DND-41 (cell line): ENCODE results near the gene WDPCP.
"Not testable (repeated sequence)": the region's sequence is repeated elsewhere in the genome, so short reads cannot be mapped to it uniquely, and the experiment has no call there.

Experiments
- ATAC-seq: fragments of 200-7000 bp; cut with Tn5 transposase; 3 replicates; pipeline ENCODE4 v1.9.1; 2021; ENCODE audit warnings: low read depth; ENCODE audit not compliant: insufficient read depth
- DNase-seq: peaks from one replicate; pipeline ENCODE4 v3.0.0-alpha.2; 2020
- H2AFZ ChIP-seq: 2 replicates; pipeline ENCODE4 v1.6.0; 2012; ENCODE audit warnings: low read depth, low read length
- H3K27ac ChIP-seq: 2 replicates; pipeline ENCODE4 v1.5.1; 2012; ENCODE audit warnings: low read length, inconsistent platforms
- H3K27me3 ChIP-seq: fragments of 200-600 bp; sonication (generic); 2 replicates; pipeline ENCODE4 v1.6.0; 2012; ENCODE audit warnings: low read length, mild to moderate bottlenecking, inconsistent platforms; ENCODE audit not compliant: insufficient read depth, poor library complexity
- H3K36me3 ChIP-seq: 2 replicates; pipeline ENCODE4 v1.5.1; 2012; ENCODE audit warnings: low read length, inconsistent platforms; ENCODE audit not compliant: insufficient read depth
- H3K4me1 ChIP-seq: 2 replicates; pipeline ENCODE4 v1.5.1; 2012; ENCODE audit warnings: mild to moderate bottlenecking, low read length; ENCODE audit not compliant: insufficient read depth
- H3K4me2 ChIP-seq: 2 replicates; pipeline ENCODE4 v1.6.0; 2012; ENCODE audit warnings: mild to moderate bottlenecking, moderate library complexity, low read length, inconsistent platforms; ENCODE audit not compliant: insufficient read depth
- H3K4me3 ChIP-seq, 2 experiments: fragments of 200-600 bp in 1 of 2; shearing (Covaris generic) in 1 of 2; 2 replicates each; pipeline ENCODE4 v1.5.1; 2012 to 2016; ENCODE audit warnings: inconsistent platforms in 2 of 2, low read length in 2 of 2, mild to moderate bottlenecking in 2 of 2, low read depth in 1 of 2, moderate library complexity in 1 of 2
- H3K79me2 ChIP-seq: 2 replicates; pipeline ENCODE4 v1.6.0; 2012; ENCODE audit warnings: low read length, inconsistent platforms; ENCODE audit not compliant: insufficient read depth
- H3K9ac ChIP-seq: 2 replicates; pipeline ENCODE4 v1.6.0; 2012; ENCODE audit warnings: low read depth, mild to moderate bottlenecking, inconsistent platforms, low read length, moderate library complexity
- H3K9me3 ChIP-seq: 2 replicates; pipeline ENCODE4 v1.5.1; 2012; ENCODE audit warnings: low read length, moderate library complexity, mild to moderate bottlenecking, inconsistent platforms; ENCODE audit not compliant: insufficient read depth, severe bottlenecking
- H4K20me1 ChIP-seq: 2 replicates; pipeline ENCODE4 v1.6.0; 2012; ENCODE audit warnings: low read length; ENCODE audit not compliant: insufficient read depth
- CTCF ChIP-seq: IDR thresholded peaks from 2 replicates; pipeline ENCODE4 v1.5.1; 2012; ENCODE audit warnings: borderline replicate concordance, low read length, moderate library complexity, mild to moderate bottlenecking; ENCODE audit not compliant: poor library complexity, severe bottlenecking; ENCODE audit errors: extremely low read depth
- EZH2 ChIP-seq: IDR thresholded peaks from 3 replicates; pipeline ENCODE4 v1.6.1; 2012; ENCODE audit warnings: borderline replicate concordance, low read depth, mild to moderate bottlenecking, moderate library complexity, low read length, inconsistent platforms; ENCODE audit not compliant: severe bottlenecking

The WDPCP gene

GRCh38 chr2:63186331-63186730, 401.9 kb downstream of the WDPCP start:
- H3K4me3 ChIP-seq = no peak overlapping the region
- H3K4me2 ChIP-seq = no peak overlapping the region
- H3K27ac ChIP-seq = no peak overlapping the region

GRCh38 chr2:63163161-63163820, 425.0 kb downstream of the WDPCP start:
- Histone ChIP-seq H3K9me3 (peaks cover 5% of the 10 kb centered on the region), H3K4me3 (no peak overlapping the region), H3K9ac (no peak overlapping the region), H3K36me3 (no peaks in the 10 kb centered on the region), H3K4me1 (no peaks in the 10 kb centered on the region), H3K27ac (no peak overlapping the region), H2AFZ (no peak overlapping the region), H3K4me2 (no peak overlapping the region), H3K79me2 (no peaks in the 10 kb centered on the region), H3K27me3 (no peaks in the 10 kb centered on the region), H4K20me1 (no peaks in the 10 kb centered on the region)
- ATAC-seq = no peak
- DNase-seq = no peak
- TF ChIP-seq EZH2 = no peak
- TF ChIP-seq CTCF = peak; percentile 4

More at GRCh38 chr2:63186331-63186730, 401.9 kb downstream of the WDPCP start:
- Histone ChIP-seq H3K79me2 (no peaks in the 10 kb centered on the region), H3K27me3 (no peaks in the 10 kb centered on the region), H3K9ac (no peak overlapping the region), H3K4me1 (no peaks in the 10 kb centered on the region), H2AFZ (no peak overlapping the region), H4K20me1 (no peaks in the 10 kb centered on the region), H3K9me3 (peaks cover 12% of the 10 kb centered on the region), H3K36me3 (no peaks in the 10 kb centered on the region; the same call in 1 of the 2 replicates)
- ATAC-seq = no peak
- no peak for DNase-seq
- TF ChIP-seq CTCF (no peak), EZH2 (no peak)

GRCh38 chr2:63159262-63159661, 429.0 kb downstream of the WDPCP start:
- no peaks in the 10 kb centered on the region for H3K79me2 ChIP-seq

GRCh38 chr2:63136683-63137082, 451.6 kb downstream of the WDPCP start:
- not testable (repeated sequence) for H3K27ac ChIP-seq, H3K36me3 ChIP-seq, H3K9me3 ChIP-seq, ATAC-seq, H4K20me1 ChIP-seq, DNase-seq, H3K4me1 ChIP-seq, H3K4me2 ChIP-seq, H3K9ac ChIP-seq, H3K79me2 ChIP-seq, H2AFZ ChIP-seq, H3K4me3 ChIP-seq, H3K27me3 ChIP-seq

More at GRCh38 chr2:63159262-63159661, 429.0 kb downstream of the WDPCP start:
- no peak for DNase-seq
- H3K4me3 ChIP-seq = no peak overlapping the region
- H3K27ac ChIP-seq = no peak overlapping the region
- TF ChIP-seq EZH2 = no peak
- TF ChIP-seq CTCF = no peak
- H3K4me2 ChIP-seq = no peak overlapping the region
- no peak overlapping the region for H3K9ac ChIP-seq
- H3K4me1 ChIP-seq = no peaks in the 10 kb centered on the region
- no peaks in the 10 kb centered on the region for H3K9me3 ChIP-seq
- no peak overlapping the region for H2AFZ ChIP-seq
- no peaks in the 10 kb centered on the region for H4K20me1 ChIP-seq
- no peaks in the 10 kb centered on the region for H3K27me3 ChIP-seq
- no peaks in the 10 kb centered on the region for H3K36me3 ChIP-seq
- ATAC-seq = no peak
